GM18951 (cell line): ENCODE data around the gene TMEM151B.

Experiments used
- POLR2A ChIP-seq: IDR thresholded peaks from 4 replicates; pipeline ENCODE4 v1.6.1; 2011; ENCODE audit warnings: mild to moderate bottlenecking; ENCODE audit not compliant: insufficient read length, insufficient read depth; ENCODE audit errors: extremely low read depth
- in situ Hi-C: fragments of 300-500 bp; cut with MboI; formaldehyde crosslinking; loops from one replicate; pipeline ENCODE4 v1.12.0; 2022; ENCODE audit warnings: low sequenced_read_pairs, mixed read lengths, inconsistent platforms; ENCODE audit not compliant: unreplicated experiment

The TMEM151B gene

DNA sequence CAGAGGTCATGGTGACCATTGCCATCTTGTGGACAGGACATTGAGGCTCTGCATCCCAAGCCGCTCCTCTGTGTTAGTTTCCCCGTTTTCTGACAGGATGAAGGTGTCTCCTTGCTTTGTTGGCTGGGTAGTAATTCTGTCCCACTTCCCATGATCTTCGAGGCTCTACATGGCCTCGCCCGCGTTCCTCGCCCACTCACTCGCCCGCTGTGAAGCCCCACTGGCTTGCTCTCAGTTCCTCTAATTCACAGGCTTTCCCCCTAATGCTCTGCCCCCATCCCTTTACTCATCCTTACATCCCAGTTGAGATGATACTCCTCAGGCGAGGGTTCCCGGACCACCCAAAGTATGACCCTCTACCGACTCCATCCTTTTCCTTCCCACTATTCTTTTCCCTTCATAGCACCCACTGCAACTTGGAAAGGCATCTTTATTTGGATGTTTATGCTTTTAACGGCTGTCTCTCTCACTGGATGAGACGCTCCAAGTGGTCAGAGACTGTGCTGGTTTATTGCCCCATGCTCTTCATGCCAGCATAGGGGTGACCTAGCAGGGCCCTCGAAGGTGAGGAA lies 12.4 kb upstream of the TMEM151B start:
- in situ Hi-C loops: no loop called here
- TF ChIP-seq POLR2A: no peak

GRCh38 chr6:44258325-44258863 lies 11.9 kb upstream of the TMEM151B start:
- in situ Hi-C loops: no loop called here
- no peak for TF ChIP-seq POLR2A

DNA sequence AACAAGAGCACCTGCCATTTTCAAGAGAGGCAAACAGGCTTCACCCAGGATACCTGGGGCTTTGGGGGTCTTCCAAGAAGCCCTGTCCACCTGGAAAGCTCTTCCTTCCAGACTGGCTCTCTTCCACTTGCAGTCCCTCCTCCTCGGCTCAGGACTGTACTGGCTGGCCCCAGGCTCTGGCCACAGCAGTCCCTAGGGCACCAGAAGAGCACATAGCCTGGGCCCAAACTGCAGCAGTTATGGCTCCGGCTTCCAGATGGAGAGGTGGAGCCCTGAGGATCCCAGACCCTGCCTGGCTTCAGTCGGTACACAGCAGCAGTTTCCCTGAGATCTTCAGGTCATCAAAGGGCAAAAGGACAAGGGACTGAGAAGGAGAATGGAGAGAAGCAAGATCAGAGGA lies 11.3 kb upstream of the TMEM151B start:
- no peak for TF ChIP-seq POLR2A
- in situ Hi-C loops: no loop called here

DNA sequence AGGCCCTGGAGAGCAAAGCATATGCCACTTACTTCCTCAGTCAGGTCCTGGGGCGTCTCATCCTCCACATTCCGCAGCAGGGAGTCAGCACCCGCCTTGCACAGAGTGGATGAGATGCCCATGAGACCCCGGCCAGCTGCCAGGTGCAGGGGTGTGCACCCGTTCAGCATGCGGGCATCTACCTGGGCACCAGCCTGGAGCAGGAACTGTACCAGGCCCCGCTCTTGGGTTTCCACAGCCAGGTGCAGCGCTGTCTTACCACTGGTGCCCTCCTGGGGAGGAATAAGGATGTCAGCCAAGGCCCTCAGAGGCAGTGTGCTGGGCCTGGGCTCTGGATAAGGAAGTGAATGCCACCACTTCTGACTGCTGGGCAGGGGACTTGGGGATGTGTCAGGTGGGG lies 10.2 kb upstream of the TMEM151B start:
- in situ Hi-C loops: no loop called here

DNA sequence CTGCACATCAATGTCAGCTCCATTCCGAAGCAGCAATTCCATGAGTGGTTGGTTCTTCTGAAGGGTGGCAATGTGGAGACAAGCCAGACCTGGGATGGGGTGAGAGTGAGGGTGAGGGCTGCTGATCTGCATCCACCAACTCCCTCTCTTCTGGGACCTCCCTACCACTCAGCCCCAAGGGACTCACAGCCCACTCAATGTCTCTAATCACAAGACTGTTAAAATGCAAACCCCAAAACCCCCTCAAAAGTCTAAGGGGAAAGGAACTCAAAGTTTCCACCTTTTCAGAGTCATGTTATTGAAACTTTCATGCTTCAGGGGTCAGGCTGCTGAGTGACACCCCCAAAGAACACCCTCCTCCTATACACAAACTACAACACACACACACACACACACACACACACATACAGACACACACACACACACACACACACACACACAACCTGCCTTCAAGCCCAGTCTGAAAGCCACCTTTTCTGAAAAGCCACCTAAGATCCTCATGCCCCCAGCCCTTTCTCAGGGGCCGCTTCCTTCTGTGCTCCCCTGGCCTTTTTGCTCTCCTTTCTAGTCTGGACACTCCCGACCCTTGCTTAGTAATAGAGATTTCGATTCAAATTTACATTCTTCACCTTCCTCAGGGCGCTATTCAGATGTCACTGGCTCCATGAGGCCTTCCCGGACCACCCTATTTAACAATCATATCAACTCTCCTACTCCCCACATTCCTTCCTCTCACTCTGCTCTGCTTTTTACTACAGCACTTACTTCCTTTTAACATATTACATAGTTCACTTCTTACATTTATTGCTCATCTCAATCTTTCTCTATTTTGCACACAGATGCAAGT lies 9.6 kb upstream of the TMEM151B start:
- TF ChIP-seq POLR2A: peak; percentile 39
- in situ Hi-C loops: no loop called here

More for the DNA sequence above, 10.2 kb upstream of the TMEM151B start:
- TF ChIP-seq POLR2A: no peak

GRCh38 chr6:44261581-44261980 lies 8.7 kb upstream of the TMEM151B start:
- in situ Hi-C loops: no loop called here
- TF ChIP-seq POLR2A: no peak

DNA sequence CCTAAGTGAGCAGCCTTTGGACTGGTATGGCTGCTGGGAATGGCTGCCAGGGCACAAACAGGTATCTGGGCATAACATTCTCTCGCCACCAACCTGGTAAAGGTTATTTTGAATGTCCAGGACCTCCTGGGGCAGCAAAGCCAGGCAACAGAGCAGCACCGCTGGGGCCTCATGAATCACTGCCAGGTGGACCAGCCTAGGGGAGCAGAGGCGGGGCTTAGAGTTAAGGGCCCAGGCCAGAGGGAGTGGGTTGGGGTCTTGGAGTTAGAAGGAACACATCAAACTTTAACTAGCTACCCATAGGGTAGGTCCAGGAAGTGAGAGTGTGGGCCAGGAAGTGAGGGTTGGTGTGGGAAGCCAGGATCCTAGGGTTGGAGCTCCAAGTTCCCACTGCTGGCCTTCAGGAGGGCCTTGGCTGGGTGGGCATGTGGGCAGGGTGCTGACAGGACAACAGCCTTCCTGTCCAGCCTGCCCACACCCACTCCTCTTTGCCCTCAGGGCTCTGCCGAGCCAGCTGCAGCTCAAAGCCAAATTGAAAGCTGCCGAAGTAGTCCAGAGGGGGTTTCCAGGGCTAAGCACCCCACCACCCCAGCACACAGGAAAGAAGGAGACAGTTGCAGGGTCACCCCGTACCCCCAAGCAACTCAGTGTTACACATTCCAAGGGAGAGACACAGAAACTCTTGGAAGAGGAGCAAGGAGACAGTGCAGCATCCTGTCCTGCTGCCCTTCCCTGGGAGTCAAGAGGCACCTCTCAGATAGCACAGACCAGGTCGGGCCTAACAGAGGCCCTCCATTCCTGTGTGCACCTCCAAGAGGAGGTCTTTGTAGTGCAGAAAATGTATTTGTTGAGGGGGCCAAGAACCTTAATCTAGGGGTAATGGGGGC lies 7.5 kb upstream of the TMEM151B start:
- TF ChIP-seq POLR2A: peak; percentile 17
- in situ Hi-C loops: no loop called here

GRCh38 chr6:44263354-44264100 lies 6.7 kb upstream of the TMEM151B start:
- in situ Hi-C loops: no loop called here
- TF ChIP-seq POLR2A: peak; percentile 63

DNA sequence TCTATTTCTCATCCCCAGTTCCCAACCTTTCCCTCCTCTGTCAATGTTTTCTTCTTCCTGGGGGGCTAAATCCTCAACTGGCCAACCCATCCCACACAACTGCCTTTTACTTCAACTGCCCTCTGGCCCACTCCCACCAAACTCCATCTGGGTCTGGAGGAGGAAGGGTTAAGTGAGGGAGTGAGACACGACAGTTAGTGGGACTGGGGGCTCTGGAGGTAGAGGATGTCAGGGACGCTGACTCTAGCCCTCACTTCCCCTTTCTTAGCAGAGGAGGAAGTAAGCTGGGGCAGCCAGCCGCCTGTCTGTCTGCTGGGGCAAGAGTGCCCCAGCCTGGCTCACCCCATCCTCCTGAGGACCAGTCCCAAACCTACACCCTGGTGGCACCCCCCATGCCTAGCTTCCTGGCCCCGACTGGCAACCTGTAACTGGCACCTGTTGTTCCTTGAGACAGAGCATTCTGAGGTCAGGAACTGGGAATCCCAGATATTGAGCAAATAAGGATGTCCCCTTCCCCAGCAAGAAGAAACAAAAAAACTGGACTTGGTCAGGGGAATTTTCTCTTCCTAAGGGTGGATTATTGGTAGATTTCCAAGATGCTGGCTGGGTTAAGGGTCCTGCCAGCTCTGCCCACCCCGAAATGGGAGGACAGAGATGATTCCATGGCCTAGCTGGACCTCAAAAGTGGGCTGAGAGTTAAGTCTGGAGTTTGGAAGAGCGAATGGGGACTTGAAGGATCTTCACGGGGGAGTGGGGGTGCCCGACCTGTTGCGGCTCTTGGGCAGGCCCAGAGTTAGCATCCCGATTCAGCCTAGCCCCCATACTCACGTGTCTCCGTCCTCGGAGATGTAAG lies 5.9 kb upstream of the TMEM151B start:
- peak; percentile 39 for TF ChIP-seq POLR2A
- in situ Hi-C loops: no loop called here

DNA sequence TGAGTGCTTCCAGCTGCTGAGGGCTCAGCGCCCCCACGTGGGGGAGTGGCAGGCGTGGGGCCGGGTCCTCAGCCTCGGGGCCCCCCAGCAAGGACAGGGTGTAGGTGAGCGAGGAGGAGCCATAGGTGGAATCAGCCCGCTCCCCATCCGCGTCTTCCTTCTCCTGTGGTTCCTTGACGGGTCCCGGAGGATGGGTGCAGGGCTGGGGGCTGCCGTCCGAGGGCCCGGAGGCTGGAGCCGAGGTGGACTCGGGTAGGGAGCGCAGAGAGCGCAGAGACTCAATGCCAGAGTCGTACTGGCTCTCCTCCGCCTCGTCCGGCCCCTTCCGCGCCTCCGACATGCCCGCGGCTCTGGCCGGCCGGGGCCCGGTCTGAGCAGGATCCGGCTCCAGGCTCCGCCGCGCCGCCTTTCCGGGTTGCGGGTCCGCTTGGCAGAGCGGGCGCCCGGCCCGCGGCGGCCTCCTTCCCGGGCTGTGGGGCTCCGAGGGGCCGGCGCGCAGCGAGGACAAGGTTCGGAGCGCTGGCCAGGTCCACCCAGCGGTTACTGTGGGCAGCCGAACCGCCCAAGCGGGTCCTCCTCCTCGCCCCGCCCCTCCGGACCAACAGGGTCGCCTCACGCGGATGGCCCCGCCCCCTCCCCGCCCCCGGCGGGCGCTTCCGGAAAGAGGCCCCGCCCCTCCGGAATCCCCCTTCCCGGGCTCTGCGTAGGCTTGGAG lies 5.1 kb upstream of the TMEM151B start, which contains the start of gene NFKBIE:
Gene NFKBIE (minus strand): TSS at position 545 of the 715 bp plus-strand sequence. CDS start 205 bp downstream, at position 340.
- in situ Hi-C loops: no loop called here
- TF ChIP-seq POLR2A: peak; percentile 91

- in situ Hi-C loops: no loop called here
Measured at GRCh38 chr6:44265722-44266233, 4.5 kb upstream of the TMEM151B start.

More at GRCh38 chr6:44265722-44266233, 4.5 kb upstream of the TMEM151B start:
- TF ChIP-seq POLR2A: no peak
